ENCODE data around the gene CFAP90. TPM values are rescaled to one million over a fixed set of nuclear protein-coding genes. Genes with fewer than 3 reads are reported as not detected.

CFAP90 gene
- total RNA-seq, 2 donors from 2014 or later, result not detected

GRCh38 chr5:7784683-7785380, 66.1 kb downstream of the CFAP90 start:
- intact Hi-C loops (cut with DNase I), result no loop called here
- Histone ChIP-seq H3K27ac (no peak overlapping the region), H3K4me1 (no peaks in the 10 kb centered on the region), H3K27me3 (no peaks in the 10 kb centered on the region), H3K36me3 (no peaks in the 10 kb centered on the region), H3K4me3 (no peak overlapping the region), H3K9ac (ENCODE audit: low read depth in 2 of 2, low read length in 2 of 2) (no peak overlapping the region), H3K9me3 (no peaks in the 10 kb centered on the region)
- no peak for DNase-seq
- no peak for TF ChIP-seq CTCF (IDR thresholded peaks at IDR 0.05)

- H3K36me3 ChIP-seq, result no peaks in the 10 kb centered on the region
- H3K27ac ChIP-seq, result no peak overlapping the region
- TF ChIP-seq CTCF (IDR thresholded peaks at IDR 0.05), result no peak
- no peak for DNase-seq
- no peaks in the 10 kb centered on the region for H3K27me3 ChIP-seq
- no peaks in the 10 kb centered on the region for H3K4me1 ChIP-seq
- intact Hi-C loops (cut with DNase I), result no loop called here
- no peak overlapping the region for H3K9ac ChIP-seq (ENCODE audit: low read depth in 2 of 2, low read length in 2 of 2)
- no peak overlapping the region for H3K4me3 ChIP-seq
- no peaks in the 10 kb centered on the region for H3K9me3 ChIP-seq
These were observed 69.0 kb downstream of the CFAP90 start for GRCh38 chr5:7781899-7782298.

Other genes with a start within 250 kb of the CFAP90 start
- gene FASTKD3, start 17.9 kb upstream of the CFAP90 start, total RNA-seq, result 10 to 100 TPM; 11.4 to 12.2 TPM
- gene MTRR, start 18.0 kb upstream of the CFAP90 start, total RNA-seq, result 10 to 100 TPM; 29.8 to 45.1 TPM

Measured in colonic mucosa (tissue), 4 donors.